Natural killer cell treated with Interleukin-12 subunit alpha and Interleukin-12 subunit beta and Interleukin-15 and Interleukin-18, amount 100 ng/mL, for 72 hours (primary cell): Measurements from ENCODE around the gene NTN5. TPM values are rescaled to one million over a fixed set of nuclear protein-coding genes. Genes with fewer than 3 reads are reported as not detected.
"Not testable (repeated sequence)": the region's sequence is repeated elsewhere in the genome, so short reads cannot be mapped to it uniquely, and the experiment has no call there.

Experiments
- ATAC-seq, 2 donors: fragments of 150-1000 bp; cut with Tn5 transposase in 1 of 2; sonication (Bioruptor Pico), chemical (Tn5 transposase) in 1 of 2; 2 replicates each; pipeline ENCODE4 v1.10.0; 2021
- DNase-seq: peaks from one replicate; pipeline ENCODE4 v3.0.0; 2022; ENCODE audit warnings: low spot score
- H3K27ac Mint-ChIP-seq, 2 donors: 1 replicate in 1 of 2; 2 replicates in 1 of 2; pipeline ENCODE4 v1.8.0; 2022; ENCODE audit warnings: mixed read lengths in 2 of 2, mild to moderate bottlenecking in 1 of 2, moderate library complexity in 1 of 2
- H3K27me3 Mint-ChIP-seq, 2 donors: 1 replicate in 1 of 2; 2 replicates in 1 of 2; pipeline ENCODE4 v1.8.0; 2022; ENCODE audit warnings: mixed read lengths in 2 of 2
- H3K36me3 Mint-ChIP-seq: one replicate; pipeline ENCODE4 v1.8.0; 2022; ENCODE audit warnings: mixed read lengths
- H3K4me1 Mint-ChIP-seq, 2 donors: 1 replicate in 1 of 2; 2 replicates in 1 of 2; pipeline ENCODE4 v1.8.0; 2022; ENCODE audit warnings: low read depth in 2 of 2, mixed read lengths in 2 of 2, mild to moderate bottlenecking in 1 of 2
- H3K4me3 Mint-ChIP-seq: one replicate; pipeline ENCODE4 v1.8.0; 2022; ENCODE audit warnings: mixed read lengths
- H3K9me3 Mint-ChIP-seq: 2 replicates; pipeline ENCODE4 v1.8.0; 2022; ENCODE audit warnings: mixed read lengths
- total RNA-seq, 2 donors: library from RNA; stranded (reverse); gene quantifications; one replicate each; pipeline ENCODE4 v1.2.3, GENCODE V29; 2022

The NTN5 gene, protein sequence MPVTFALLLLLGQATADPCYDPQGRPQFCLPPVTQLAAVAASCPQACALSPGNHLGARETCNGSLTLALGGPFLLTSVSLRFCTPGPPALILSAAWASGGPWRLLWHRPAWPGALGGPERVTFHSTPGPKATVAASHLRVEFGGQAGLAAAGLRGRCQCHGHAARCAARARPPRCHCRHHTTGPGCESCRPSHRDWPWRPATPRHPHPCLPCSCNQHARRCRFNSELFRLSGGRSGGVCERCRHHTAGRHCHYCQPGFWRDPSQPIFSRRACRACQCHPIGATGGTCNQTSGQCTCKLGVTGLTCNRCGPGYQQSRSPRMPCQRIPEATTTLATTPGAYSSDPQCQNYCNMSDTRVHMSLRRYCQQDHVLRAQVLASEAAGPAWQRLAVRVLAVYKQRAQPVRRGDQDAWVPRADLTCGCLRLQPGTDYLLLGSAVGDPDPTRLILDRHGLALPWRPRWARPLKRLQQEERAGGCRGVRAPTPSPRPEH
- total RNA-seq: under 1 TPM; 0.21 to 0.28 TPM

DNA sequence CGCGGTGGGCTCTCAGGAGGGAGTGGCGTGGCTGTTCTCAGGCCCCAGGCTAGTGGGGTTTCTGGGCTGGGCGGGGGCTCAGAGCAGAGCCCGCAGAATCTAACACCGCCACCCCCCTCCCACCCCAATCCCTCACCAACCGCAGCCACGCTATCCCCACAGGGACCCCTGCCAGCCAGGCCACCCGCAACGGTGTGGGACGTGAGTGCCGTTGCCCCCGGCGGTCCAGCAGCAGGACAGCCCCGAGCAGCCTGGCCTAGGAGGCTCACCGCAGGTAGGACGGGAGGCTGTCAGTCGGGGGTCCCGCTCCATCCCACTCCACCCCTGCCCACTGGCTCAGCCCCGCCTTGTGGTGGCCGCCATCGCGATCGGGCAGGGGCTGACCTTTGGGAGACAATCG is at the start of gene NTN5:
Gene NTN5, minus strand, starts transcription at position 24 of the 400 bp plus-strand sequence. CDS start 2,031 bp downstream, outside the sequence.
- Mint-ChIP-seq H3K9me3 (no peaks in the 10 kb centered on the region), H3K27ac (no peak within 1 kb of the TSS), H3K36me3 (no peaks in the 10 kb centered on the region), H3K4me1 (peaks cover 7 to 14% of the 10 kb centered on the region in 2 donors), H3K27me3 (no peaks in the 10 kb centered on the region), H3K4me3 (no peak within 1 kb of the TSS)
- DNase-seq (no peak), ATAC-seq (no peak)

DNA sequence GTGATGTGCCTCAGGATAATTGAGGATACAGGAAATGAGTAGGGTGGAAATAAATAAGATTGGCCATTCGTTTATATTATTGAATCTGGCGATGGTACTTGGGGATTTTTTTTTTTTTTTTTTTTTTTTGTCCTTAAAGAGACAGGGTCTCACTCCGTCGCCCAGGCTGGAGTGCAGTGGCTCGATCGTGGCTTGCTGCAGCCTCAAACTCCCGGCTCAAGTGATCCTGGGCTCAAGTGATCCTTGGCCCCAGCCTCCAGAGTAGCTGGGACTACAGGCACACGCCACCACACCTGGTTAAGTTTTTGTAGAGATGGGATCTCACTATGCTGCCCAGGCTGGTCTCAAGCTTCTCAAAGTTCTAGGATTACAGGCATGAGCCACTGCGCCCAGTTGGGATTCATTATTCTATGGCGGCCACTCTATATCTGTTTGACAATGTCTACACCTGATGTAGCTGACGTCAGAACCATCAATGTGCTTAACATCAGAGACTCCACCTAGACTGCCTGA is 49.4 kb upstream of the NTN5 start:
- H3K9me3 Mint-ChIP-seq: peaks cover 8% of the 10 kb centered on the region
- DNase-seq (no peak), ATAC-seq (no peak)
- H3K36me3 Mint-ChIP-seq: peaks cover 16% of the 10 kb centered on the region
- H3K4me3 Mint-ChIP-seq: no peak overlapping the region
- H3K4me1 Mint-ChIP-seq: peaks cover 21 to 26% of the 10 kb centered on the region in 2 donors
- H3K27me3 Mint-ChIP-seq: no peaks in the 10 kb centered on the region
- H3K27ac Mint-ChIP-seq: no peak overlapping the region

DNA sequence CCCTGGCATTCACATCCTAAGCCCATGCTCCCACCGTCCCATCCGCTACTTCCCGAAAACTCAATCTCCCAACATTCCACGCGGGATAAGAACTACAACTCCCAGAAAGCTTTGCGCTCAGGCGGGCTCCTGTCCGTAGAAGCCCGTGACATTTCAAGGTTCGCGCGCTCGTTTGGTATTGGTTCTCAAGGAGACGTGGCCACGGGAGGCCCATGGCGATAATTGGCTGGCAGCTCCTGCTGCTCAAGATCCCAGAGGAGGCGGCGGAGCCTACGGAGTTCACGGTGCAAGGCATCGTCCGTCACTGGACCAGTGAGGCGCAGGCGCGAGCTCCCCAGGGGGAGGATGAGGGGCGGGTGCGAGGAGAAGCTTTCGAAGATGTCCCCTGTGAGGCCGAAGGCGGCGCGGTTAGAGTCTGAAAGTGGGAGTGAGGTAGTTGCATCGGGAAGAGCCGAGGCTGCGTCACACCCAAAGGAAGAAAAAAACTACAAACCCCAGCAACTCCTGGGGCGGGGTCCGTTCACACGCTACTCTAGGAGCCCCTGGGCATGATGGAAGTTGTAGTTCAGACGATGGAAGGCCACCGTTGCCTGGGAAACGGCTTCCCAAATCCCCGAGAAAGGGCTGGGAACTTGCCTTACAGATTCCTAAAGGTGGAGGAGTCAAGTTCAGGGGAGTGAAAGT is 47.9 kb upstream of the NTN5 start:
- Mint-ChIP-seq H3K36me3 (peaks cover 9% of the 10 kb centered on the region), H3K4me3 (peak overlapping the region; percentile 90), H3K9me3 (peaks cover 3% of the 10 kb centered on the region), H3K27ac (peak overlapping the region; percentile 88 to 92), H3K4me1 (peaks cover 12 to 16% of the 10 kb centered on the region in 2 donors), H3K27me3 (no peaks in the 10 kb centered on the region)
- ATAC-seq (peak; percentile 94 to 95), DNase-seq (peak; percentile 95)

DNA sequence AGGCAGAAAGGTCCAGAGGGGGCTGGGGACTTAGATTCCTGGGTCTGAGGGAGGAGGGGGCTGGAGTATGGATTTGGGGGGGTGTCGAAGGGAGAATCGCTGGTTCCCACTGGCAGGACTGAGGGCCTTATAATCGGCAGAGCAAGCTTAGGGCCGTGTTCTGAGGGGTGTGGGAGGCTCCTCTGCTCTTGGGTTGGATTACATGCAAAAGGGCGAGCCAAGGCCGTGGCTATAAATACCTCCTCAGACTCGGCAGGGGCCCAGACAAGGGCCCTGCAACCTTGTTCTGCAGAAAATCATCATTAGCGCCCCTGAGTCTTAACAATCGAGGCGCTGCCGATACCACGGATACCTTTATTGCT is 47.4 kb upstream of the NTN5 start:
- peak in 1 of 2 donors; percentile 1 for ATAC-seq

DNA sequence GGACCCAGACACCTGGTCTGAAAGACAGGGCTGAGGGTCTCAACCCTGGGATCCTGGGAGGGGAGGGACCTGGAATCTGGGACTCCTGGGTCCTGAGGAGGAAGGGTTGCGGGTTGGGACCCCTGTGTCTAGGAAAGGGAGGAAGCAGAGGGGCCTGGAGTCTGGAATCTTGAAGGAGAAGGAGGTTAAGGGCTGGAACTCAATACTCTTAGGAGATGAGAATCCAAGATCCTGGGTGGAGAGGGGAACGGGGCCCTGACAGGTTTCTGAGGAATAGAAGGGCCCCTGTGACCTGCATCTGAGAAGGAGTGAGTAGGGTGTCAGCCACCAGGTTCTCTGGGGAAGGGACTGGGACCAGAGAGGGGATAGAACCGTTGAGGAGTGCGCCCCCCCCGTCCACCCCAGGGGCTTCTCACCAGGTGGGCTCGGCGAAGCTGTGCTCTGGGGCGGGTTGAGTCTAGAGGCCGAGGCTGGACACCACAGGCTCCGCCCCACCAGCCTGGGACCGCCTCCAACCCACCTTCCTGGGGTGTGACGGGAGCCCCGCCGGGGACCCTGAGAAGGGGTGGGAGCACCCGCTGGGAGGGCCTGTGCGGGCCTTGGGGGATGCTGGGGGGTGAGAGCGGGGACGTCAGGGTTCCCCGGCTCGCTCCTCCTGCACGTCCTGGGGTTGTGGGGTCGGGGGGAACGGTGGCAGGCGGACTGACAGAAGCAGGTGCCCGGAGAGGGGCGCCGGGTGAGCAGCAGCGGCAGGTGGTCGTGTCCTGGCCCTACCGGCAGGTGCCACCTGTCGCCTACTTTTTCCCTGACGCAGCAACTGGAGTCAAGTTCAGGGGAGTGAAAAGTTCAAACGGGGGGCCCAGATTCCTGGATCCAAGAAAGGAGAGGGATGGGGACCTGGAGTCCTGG is 46.7 kb upstream of the NTN5 start, which contains the start of gene MAMSTR:
Gene MAMSTR, minus strand, starts transcription at position 463 of the 909 bp plus-strand sequence. CDS start 694 bp downstream, outside the sequence.
- no peaks in the 10 kb centered on the region for H3K36me3 Mint-ChIP-seq
- H3K27ac Mint-ChIP-seq: peak within 1 kb of the TSS; percentile 88 to 92
- H3K4me1 Mint-ChIP-seq: peaks cover 6 to 9% of the 10 kb centered on the region in 2 donors
- ATAC-seq (no peak), DNase-seq (no peak)
- H3K4me3 Mint-ChIP-seq: peak within 1 kb of the TSS; percentile 90
- H3K9me3 Mint-ChIP-seq: no peaks in the 10 kb centered on the region
- no peaks in the 10 kb centered on the region for H3K27me3 Mint-ChIP-seq

More for the DNA sequence above, 47.4 kb upstream of the NTN5 start:
- DNase-seq: no peak
- Mint-ChIP-seq H3K4me3 (peak overlapping the region; percentile 90), H3K27ac (peak overlapping the region; percentile 88 to 92), H3K36me3 (peaks cover 5% of the 10 kb centered on the region), H3K27me3 (no peaks in the 10 kb centered on the region), H3K9me3 (peaks cover 3% of the 10 kb centered on the region), H3K4me1 (peaks cover 9 to 12% of the 10 kb centered on the region in 2 donors)

DNA sequence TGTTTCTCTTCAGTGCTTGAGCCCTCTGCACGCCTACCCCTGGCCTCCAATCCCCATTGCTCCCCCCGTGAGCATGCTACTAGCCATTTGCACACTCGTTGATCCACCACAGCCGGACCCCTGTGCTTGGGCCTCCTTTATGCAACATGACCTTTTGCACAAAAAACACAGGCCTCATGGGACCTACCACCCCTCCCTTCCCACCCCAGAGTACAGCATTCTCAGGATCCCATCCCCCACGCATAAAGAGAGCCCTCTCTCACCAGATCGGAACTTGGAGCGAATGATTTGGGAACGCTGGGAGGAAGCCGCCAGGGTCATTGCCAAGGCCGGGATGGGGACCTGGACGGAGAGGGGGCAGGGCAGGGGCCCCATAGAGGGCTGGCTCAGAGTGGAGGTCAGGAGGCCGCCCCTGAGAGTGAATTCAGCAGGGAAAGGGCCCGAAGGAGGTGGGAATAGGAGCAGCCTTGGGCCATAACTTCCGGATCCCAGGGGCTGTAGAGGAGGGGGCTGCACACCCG is 46.0 kb upstream of the NTN5 start:
- Mint-ChIP-seq H3K27ac (no peak overlapping the region), H3K4me3 (no peak overlapping the region), H3K36me3 (no peaks in the 10 kb centered on the region), H3K27me3 (no peaks in the 10 kb centered on the region), H3K9me3 (no peaks in the 10 kb centered on the region), H3K4me1 (peaks cover 7 to 9% of the 10 kb centered on the region in 2 donors)
- DNase-seq: no peak
- ATAC-seq: no peak

DNA sequence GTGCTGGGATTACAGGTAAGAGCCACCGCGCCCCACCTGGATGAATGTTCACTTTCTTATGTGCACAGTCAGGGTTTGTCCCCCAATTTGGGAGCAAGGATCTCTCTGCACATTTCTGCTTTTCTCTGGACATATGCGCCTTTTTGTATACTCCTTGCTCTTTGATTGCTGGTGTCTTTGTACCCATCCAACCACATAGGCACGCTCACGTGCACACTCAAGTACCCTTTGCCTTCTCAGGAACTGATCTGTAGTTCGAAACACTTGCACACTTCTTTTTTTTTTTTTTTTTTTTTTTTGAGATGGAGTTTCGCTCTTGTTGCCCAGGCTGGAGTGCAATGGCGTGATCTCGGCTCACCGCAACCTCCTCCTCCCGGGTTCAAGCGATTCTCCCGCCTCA is 45.3 kb upstream of the NTN5 start:
- H3K27ac Mint-ChIP-seq: not testable (repeated sequence)

DNA sequence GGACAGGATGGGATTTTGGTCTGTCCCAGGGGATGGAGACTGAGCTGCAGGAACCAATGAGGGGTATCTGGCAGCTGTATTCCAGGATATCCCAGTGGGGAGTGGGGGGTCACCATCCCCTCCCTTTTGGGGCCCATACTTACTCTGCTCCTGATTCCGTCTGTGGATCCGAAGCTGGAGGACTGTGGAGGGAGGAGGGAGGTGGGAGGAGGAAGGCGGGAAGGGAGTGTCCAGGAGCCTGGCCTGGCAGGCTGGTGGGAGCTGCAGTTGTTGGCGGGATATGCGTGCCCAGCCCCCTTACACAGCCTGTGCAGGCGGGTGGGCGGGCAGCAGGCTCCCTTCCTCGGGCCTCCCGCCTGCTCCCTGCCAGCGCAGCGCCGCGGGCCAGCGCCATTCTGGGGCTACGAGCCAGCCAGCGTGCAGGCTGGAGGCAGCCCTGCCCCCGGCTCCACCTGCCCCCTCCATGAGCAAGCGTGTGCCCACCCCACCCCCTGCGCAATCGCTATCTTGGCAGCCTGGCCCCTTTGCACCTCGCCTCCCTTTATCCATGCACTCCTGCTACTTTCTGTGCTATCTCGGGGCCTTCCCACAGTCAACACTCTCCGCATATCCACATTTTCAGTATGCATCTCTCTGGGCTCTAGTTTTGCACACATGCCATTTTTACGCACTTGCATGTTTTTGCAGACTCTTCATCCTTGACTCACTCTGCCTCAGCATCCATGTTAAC is 43.9 kb upstream of the NTN5 start:
- ATAC-seq (no peak), DNase-seq (no peak)
- Mint-ChIP-seq H3K4me1 (peaks cover 7 to 9% of the 10 kb centered on the region in 2 donors), H3K9me3 (no peaks in the 10 kb centered on the region), H3K27ac (no peak overlapping the region), H3K27me3 (no peaks in the 10 kb centered on the region), H3K4me3 (no peak overlapping the region), H3K36me3 (no peaks in the 10 kb centered on the region)

More for the DNA sequence above, 45.3 kb upstream of the NTN5 start:
- not testable (repeated sequence) for H3K36me3 Mint-ChIP-seq, DNase-seq, ATAC-seq, H3K4me3 Mint-ChIP-seq, H3K4me1 Mint-ChIP-seq, H3K27me3 Mint-ChIP-seq, H3K9me3 Mint-ChIP-seq

DNA sequence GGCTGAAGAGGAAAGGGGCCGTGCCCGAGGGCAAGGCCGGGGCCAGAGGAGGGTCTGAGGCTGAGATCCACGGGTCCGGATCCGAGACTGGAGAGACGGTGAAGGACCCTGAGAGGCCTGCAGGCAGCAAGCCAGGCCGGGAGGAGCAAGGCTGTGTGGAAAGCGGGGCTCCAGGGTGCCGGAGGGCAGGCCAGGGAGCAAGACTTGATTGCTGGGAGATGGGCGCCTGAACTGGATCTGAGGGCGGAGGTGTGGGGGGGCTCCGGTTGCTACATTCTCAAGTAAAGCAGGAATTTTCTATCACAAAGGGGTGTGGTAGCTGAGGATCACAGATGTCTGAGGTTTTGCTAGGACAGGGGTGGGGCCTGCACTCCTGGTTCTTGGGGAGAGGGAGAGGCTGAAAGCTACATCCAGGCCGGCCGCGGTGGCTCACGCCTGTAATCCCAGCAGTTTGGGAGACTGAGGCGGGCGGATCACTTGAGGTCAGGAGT is 42.9 kb upstream of the NTN5 start:
- Mint-ChIP-seq H3K9me3 (no peaks in the 10 kb centered on the region), H3K27me3 (no peaks in the 10 kb centered on the region), H3K4me3 (no peak overlapping the region), H3K27ac (no peak overlapping the region), H3K36me3 (no peaks in the 10 kb centered on the region), H3K4me1 (peaks cover 6 to 9% of the 10 kb centered on the region in 2 donors)
- DNase-seq: no peak
- no peak for ATAC-seq

DNA sequence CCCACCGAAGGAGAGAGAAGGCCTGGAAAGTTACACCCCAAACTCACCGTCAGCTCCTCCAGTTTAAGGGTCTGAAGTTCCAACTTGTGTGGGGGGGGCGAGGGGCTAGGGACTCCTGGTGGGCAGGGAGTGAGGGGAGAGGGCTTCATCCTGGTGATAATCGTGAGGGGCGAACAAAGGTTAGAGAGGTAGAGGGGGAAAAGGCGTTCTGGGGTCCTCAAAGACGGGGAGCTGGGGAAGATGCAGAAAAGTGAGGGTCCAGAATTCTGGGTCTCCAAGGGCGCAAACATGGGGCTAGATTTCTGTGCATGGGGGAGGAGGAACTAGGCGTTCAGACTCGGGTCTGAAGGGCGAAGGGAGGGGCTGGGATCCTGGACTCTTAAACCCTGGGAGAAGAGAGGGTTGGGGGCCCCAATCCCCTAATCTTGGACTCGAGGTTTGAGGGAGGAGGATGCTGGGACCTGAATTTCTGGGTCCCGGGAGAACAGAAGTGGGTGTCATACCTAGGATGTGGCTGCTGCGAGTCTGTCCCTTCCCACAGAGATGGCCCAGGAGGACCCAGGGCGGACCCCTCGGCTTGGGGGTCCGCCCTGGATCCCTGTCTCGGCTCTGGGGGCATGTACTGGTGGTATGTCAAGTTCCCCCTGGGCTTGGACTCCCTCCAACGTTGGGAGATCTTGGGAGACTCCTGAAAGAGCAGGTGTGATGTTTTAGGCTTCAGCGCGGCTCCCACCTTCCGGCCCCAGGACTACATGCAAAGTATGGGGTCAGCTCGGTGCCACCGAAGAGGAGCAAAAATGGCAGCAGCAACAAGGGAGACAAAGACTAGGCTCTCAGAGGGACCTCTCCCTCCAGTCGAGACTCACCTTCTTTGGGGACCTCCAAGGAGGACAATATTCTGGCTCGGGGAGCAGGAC is 42.2 kb upstream of the NTN5 start:
- Mint-ChIP-seq H3K9me3 (no peaks in the 10 kb centered on the region), H3K36me3 (no peaks in the 10 kb centered on the region), H3K4me1 (peaks cover 2 to 9% of the 10 kb centered on the region in 2 donors), H3K4me3 (peak overlapping the region; percentile 77), H3K27me3 (no peaks in the 10 kb centered on the region), H3K27ac (peak overlapping the region; percentile 66 to 79)
- DNase-seq (no peak), ATAC-seq (no peak)

DNA sequence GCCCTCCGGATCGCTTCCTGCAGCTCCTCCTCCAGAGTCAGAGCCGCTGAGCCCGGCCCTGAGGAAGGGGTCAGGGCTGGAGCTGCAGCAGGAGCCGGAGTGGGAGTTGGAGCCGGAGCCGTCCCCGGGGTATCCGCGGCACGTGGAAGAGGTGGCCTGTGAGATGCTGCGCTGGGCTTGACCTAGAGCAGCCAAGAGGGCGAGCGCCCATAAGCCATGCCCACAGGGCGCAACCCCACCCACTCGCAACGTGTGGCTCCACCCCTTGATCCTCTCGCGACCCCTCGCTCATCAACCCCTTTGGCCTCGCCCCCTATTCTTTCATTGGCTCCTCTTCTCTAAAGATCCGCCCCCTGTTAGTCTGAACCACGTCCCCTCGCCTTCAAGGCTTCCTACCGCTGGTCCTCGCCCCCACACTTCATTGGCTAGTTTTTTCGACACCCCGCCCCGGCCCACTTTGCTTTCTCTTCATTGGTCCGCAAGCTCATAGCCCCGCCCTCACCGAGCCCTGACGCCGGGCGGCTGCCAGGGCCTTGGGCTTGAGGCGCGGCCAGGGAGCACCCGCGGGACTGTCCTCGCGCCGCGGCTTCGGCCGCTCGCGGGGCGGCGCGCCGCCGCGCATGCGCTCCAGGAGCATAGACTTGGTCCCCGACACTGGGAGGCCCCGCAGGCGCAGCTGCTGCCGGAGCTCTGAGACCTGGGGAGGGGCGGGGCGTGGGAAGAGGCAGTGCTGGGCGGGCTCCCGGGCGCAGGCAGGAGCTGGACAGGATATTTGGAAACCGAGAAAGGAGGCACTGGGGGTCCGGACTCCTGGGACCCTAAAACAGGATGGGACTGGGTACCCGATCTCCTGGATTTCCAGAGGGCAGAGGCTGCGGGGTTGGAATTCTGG is 41.3 kb upstream of the NTN5 start:
- ATAC-seq (peak; percentile 95 to 96), DNase-seq (peak; percentile 99)
- H3K4me3 Mint-ChIP-seq: peak overlapping the region; percentile 77
- no peaks in the 10 kb centered on the region for H3K36me3 Mint-ChIP-seq
- peak overlapping the region; percentile 66 to 79 for H3K27ac Mint-ChIP-seq
- peaks cover 2 to 9% of the 10 kb centered on the region in 2 donors for H3K4me1 Mint-ChIP-seq
- no peaks in the 10 kb centered on the region for H3K9me3 Mint-ChIP-seq
- no peaks in the 10 kb centered on the region for H3K27me3 Mint-ChIP-seq
